MV-4-11 (cell line): Measurements from ENCODE around the gene MTHFSD.
"Not testable (repeated sequence)": the region's sequence is repeated elsewhere in the genome, so short reads cannot be mapped to it uniquely, and the experiment has no call there.

Experiments
- DNase-seq: peaks from one replicate; lab custom pipeline; 2025; lab: John Stamatoyannopoulos, UW

Gene MTHFSD

DNA sequence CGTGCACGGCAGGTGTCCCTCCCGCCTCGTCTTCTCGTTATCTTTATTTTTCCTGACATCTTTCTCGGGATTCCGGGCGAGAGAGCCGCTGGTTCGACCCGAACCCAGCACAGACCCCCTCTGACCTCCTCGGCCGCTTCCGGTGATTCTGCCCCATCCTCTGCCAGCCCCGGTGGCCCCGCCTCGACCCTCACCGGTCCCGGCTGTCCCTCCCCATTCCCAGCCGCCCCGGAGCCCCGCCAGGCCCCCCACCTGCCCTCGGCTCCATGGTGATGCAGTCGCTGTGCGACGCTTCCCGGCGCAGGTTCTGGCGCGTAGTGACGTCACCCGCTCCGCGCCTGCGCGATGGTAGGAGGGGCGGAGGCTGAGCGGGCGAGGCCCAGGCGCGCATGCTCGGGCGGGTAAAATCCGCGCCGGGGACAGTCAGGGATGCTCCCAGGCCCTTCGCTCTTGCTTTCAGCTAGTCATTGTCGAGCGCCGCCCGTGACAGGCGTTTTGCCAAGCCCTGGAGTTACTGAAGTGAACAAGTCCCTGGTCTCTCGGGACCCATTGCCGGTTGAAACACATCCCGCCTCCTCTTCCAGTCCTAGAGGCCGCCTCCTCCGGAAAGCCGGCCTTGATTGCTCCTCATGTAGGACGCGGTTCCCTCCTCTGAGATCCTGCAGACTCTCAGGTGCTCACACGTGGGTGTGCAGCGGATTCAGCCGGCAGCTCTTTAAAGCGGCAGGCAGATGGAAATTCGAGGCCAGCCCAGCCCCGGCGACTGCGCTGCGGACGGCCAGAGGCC lies at the start of gene MTHFSD:
TSS of gene MTHFSD (minus strand) at position 319 of the 787 bp plus-strand sequence. CDS start at position 268, 51 bp downstream.
- peak; percentile 79 for DNase-seq

DNA sequence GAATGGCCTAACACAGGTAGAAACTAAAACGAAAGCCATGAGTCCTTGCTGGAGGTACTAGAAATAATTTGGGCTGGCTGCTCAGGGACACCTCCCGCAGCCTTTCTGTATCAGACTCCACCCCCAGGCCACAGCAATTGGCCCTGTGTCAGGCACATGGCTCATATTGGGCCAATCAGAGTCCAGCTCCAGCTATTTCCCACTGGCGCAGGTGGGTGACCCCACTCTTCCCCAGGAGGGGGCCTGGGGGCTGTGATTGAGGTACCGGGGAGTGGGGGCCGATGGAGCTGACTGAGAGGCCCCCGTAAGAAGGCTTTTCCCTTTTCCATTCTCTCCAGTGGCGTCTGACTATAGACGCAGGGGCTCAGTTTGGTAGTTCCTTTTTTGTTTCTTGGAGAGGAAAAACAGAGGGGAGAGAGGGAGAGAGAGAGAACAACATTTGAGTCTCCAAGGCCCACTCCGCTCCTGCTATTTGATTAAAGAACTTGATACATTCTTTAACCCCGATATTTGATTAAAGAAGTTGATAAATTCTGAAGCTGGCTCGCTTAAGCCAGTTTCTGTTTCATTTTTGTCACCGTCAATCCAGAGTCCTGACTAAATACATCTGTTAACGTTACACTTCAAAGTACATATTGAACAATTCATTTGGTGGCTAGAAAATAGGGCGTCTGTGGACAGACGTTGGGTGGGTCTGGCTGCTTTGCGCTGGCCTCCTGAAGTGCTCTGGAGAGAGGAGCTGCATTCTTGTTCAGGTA lies 49.6 kb upstream of the MTHFSD start:
- DNase-seq: peak; percentile 6

GRCh38 chr16:86602521-86602920 lies 47.5 kb upstream of the MTHFSD start:
- DNase-seq: no peak

- DNase-seq: no peak
These were observed 46.3 kb upstream of the MTHFSD start for GRCh38 chr16:86601356-86601755.

DNA sequence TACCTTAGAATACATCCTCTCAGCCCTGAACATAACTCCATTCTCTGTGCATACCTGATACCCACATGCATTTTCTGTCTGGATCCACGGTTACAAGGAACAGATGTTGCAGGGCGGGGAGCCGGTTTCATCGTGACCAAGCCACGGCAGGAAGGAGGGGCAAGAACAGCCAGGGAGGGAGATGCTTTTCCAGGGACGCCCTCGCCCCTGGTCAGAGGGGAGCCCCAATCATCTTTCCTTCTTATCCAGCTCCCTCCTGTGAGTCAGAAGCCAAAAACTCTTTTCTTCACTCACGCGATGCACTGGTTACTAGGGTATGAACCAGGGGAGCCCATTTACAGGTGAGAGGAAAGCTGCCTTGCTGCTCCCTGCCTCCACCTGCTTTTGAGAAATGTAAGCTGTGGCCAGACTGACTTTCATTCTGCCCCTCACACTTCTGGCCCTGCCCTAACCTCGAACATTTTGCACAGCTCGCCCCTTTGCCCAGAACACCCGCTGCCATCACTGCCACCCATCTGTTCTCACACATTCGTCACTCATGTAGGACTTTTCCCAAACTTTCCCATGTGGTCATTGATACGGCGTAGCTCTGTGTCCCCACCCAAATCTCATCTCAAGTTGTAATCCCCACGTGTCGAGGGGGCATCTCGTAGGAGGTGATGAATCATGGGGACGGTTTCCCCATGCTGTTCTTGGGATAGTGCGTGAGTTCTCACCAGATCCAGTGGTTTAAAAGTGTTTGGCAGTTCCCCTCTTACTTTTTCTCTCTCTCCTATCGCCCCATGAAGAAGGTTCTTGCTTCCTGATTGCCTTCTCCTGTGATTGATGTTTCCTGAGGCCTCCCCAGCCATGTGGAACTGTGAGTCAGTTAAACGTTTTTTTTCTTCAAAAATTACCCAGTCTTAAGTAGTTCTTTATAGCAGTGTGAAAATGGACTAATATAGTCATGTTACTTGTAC lies 43.9 kb upstream of the MTHFSD start:
- peak; percentile 18 for DNase-seq

DNA sequence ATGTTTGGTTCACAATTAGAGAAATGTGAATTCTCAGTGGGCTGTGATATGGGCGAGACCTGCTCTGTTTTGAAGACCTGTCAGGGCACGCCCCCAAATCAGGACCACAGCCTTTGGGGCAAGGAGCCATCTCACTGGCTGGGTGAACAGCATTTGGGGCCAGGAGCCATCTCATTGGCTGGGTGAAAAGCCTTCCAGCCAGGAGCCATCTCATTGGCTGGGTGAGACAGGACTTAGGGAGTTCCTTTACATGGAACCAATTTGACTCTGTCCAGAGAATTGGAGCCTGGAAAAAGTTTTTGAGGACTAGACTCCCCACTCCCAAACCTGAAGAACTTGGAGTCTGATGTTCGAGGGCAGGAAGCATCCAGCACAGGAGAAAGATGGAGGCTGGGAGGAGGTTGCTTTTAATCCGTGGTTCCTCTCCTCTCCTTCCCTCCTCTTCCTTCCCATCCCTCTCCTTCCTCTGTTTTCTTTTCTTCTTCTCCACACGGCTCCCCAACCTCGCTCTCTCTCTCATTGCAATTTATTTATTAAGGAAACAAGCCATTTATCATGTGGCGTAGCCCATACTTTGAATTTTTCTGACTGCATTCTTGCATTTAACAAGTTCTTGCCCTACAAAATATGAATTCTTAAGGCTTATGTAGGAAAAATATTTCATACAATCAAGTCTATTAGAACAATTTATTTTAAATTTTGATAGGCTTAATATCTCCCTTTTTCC lies 43.0 kb upstream of the MTHFSD start:
- DNase-seq: no peak

GRCh38 chr16:86597126-86597879 lies 42.3 kb upstream of the MTHFSD start:
- no peak for DNase-seq

GRCh38 chr16:86595983-86596605 lies 41.1 kb upstream of the MTHFSD start:
- no peak for DNase-seq

- no peak for DNase-seq
These were observed 39.7 kb upstream of the MTHFSD start for GRCh38 chr16:86594721-86595120.

DNA sequence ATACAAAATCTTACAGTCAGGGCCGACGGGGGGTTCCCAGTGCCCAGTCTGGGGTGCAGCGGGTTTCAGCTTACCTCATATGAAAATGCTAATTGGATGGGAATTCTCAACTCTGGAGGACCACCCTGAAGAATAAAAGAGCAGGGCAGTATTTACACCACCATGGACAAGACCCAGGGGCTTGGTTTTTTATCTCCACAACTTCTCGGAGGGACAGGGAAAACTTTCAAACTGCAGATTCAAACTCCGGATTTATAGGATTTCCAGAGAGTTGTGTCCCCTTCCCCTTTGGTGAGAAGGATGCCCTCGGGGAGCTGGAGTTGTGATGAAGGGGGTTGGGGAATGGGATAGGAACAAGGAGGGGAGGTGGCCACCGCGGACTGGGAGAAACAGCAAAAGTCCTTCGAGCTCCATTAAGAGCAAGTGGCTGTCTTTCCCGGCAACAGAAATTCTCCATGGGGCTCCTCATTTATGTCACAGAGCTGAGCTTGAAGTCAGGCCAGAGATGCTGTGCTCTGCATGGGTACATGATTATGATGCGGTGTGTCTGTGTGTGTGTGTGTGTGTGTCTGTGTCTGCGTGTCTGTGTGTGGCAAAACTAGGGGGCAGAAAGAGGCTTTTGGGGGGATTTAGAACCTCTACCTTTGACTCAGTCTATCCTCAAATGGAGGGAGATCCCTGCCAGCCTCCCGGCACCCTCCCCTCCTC lies 39.0 kb upstream of the MTHFSD start:
- no peak for DNase-seq

DNA sequence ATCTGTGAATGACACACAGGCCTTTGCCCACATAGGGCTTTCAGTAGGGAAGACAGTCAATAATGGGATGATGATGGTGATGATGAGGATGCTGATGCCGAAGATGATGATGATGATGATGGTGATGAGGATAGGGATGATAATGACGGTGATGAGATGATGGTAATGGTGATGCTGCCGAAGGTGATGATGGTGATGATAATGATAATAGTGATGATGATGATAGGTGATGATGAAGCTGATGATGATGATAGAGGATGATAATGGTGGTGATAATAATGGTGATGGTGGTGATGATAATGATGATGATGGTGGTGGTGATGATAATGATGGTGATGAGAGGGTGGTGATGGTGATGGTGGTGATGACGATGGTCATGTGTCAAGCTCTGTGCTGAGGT lies 36.2 kb upstream of the MTHFSD start:
- DNase-seq: no peak

DNA sequence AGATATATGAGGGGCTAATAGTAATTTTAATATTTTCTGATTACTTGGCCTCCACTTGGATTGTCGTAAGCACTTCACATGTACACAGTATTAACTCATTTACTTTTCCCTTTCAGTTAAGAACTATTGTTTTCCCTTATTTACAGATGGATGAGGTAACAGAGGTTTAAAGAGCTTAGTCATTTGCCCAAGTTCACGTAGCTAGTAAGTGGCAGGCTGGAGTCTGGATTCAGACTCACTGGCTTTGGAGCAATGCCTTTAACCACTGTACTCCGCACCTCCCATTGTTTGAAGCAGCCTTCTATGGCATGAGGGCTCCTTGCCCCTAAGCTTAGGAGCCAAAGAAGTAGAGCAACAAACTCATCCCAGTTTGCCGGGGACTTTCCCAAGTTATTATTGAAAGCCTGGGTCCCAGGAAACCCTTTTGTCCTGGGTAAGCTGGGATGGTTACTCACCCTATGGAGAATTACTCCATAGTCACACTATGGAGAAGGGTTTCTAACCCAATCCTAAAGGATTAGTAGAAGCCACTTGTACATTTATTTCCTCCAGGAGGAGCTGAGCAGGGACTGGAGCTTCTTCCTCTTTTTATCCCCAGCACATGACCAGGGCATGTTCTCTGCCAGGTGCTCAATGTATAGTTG lies 35.6 kb upstream of the MTHFSD start:
- no peak for DNase-seq

GRCh38 chr16:86587955-86588354 lies 32.9 kb upstream of the MTHFSD start:
- DNase-seq: not testable (repeated sequence)

DNA sequence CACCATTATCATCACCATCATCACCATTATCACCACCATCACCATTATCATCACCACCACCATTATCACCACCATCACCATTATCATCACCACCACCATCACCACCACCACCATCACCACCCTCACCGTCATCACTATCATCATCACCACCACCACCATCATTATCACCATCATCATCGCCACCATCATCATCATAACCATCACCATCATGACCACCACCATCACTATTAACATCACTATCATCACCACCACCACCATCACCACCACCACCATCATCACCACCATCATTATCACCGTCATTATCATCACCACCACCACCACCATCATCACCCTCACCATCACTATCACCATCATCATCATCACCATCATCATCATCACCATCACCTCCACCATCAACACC lies 32.5 kb upstream of the MTHFSD start:
- no peak for DNase-seq

- no peak for DNase-seq
These were observed 31.0 kb upstream of the MTHFSD start for GRCh38 chr16:86585821-86586611.

- DNase-seq: no peak
These were observed 30.0 kb upstream of the MTHFSD start for GRCh38 chr16:86584726-86585721.

GRCh38 chr16:86584071-86584685 lies 29.1 kb upstream of the MTHFSD start:
- no peak for DNase-seq
